ENCODE data around the gene SPAM1. TPM values are rescaled to one million over a fixed set of nuclear protein-coding genes. Genes with fewer than 3 reads are reported as not detected.

Gene SPAM1
- total RNA-seq, 1 donor from 2014 or later, result not detected

DNA sequence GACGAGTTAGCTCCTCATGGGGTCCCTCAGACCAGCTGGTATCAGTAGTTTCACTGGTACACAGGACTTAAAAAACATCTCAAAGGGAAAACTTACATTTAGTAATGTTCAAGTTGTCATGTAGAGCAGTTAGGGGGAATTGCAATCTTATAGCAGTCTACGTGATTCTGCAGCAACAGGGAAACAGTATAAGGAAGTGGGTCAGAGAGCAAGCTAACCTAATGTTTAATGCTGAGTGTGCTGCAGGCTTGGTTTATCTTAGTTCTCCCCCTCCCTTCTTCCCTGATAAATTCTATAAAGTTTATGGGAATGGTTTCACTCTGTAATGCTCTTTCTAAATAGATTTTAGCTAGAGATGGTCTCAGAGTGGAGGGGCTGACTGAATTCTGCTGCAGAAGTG, 11.3 kb downstream of the SPAM1 start:
- DNase-seq (no peak), ATAC-seq (ENCODE audit: low read depth) (no peak)
- peaks cover 7% of the 10 kb centered on the region for H3K9me3 Mint-ChIP-seq
- ChIA-PET CTCF (no interaction called here), POLR2A (no interaction called here)
- no peaks in the 10 kb centered on the region for H3K4me1 Mint-ChIP-seq
- TF ChIP-seq, protein P1, sequence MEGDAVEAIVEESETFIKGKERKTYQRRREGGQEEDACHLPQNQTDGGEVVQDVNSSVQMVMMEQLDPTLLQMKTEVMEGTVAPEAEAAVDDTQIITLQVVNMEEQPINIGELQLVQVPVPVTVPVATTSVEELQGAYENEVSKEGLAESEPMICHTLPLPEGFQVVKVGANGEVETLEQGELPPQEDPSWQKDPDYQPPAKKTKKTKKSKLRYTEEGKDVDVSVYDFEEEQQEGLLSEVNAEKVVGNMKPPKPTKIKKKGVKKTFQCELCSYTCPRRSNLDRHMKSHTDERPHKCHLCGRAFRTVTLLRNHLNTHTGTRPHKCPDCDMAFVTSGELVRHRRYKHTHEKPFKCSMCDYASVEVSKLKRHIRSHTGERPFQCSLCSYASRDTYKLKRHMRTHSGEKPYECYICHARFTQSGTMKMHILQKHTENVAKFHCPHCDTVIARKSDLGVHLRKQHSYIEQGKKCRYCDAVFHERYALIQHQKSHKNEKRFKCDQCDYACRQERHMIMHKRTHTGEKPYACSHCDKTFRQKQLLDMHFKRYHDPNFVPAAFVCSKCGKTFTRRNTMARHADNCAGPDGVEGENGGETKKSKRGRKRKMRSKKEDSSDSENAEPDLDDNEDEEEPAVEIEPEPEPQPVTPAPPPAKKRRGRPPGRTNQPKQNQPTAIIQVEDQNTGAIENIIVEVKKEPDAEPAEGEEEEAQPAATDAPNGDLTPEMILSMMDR (IDR thresholded peaks at IDR 0.05), result no peak
- H3K27me3 Mint-ChIP-seq, result peaks cover 1% of the 10 kb centered on the region
- no peaks in the 10 kb centered on the region for H3K36me3 Mint-ChIP-seq (ENCODE audit: low read depth)
- H3K4me3 Mint-ChIP-seq, result no peak overlapping the region
- no peak overlapping the region for H3K27ac Mint-ChIP-seq
- intact Hi-C loops (cut with micrococcal nuclease), result no loop called here

DNA sequence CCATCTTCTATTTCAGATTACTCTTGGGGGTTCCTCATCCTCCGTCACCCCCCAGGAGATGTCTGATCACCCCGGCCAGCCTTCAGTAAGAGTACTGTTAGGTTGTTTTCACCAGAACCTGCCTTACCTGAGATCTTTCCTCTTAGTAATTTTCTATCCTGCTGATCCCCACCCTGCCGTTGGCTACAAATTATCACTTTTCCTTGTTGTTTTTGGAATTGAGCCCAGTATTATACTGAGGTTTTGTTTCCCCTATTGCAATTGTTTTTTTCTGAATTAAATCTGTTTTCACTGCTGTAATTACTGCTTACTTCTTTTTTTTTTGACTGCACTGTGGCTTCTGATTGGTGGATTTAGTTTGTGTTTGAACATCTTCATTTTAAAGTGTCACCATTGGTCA, 14.7 kb downstream of the SPAM1 start:
- ATAC-seq (ENCODE audit: low read depth), result no peak
- ChIA-PET POLR2A (no interaction called here), CTCF (no interaction called here)
- peaks cover 3% of the 10 kb centered on the region for H3K9me3 Mint-ChIP-seq
- no peaks in the 10 kb centered on the region for H3K4me1 Mint-ChIP-seq
- no peaks in the 10 kb centered on the region for H3K36me3 Mint-ChIP-seq (ENCODE audit: low read depth)
- no peak for DNase-seq
- H3K27me3 Mint-ChIP-seq, result peaks cover 2% of the 10 kb centered on the region
- TF ChIP-seq, protein P1 (IDR thresholded peaks at IDR 0.05), result no peak
- H3K4me3 Mint-ChIP-seq, result no peak overlapping the region
- intact Hi-C loops (cut with micrococcal nuclease), result no loop called here
- H3K27ac Mint-ChIP-seq, result no peak overlapping the region

DNA sequence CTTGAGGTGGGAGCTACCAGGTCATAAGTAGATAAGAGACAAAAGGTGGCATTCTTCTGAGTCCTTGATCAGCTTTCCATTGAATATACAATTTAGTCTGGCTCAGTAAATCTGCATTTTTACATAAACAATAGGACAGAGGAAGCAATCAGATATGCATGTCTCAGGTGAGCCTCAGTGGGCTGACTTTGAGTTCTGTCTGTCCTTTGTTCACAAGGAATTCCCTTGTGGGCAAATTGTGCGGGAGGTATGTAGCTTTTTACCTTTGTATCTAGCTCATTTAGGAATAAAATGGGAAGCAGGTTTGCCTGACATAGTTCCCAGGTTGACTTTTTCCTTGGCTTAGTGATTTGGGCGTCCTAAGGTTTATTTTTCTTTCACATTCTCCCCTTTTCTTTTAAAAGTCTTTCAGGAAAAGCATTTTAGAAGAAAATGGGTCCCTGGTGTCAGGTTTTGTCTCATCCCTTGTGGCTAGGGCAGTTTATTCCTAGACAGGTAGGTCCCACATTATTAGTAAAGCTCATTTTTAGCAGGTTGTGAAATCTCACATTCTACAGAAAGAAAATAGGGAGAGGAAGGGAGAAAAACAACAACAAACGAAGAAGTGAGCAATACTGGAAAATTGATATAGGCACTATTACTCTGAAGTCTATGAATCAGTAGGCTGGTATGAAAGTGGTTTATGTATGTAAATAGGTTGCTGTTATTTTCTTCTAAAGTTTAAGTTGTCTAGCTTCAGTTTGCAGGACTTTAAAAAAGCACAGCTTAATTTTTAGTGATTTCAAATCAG, 16.5 kb downstream of the SPAM1 start:
- Mint-ChIP-seq H3K4me1 (no peaks in the 10 kb centered on the region), H3K27me3 (peaks cover 2% of the 10 kb centered on the region), H3K27ac (no peak overlapping the region), H3K9me3 (no peaks in the 10 kb centered on the region), H3K4me3 (no peak overlapping the region), H3K36me3 (ENCODE audit: low read depth) (no peaks in the 10 kb centered on the region)
- ChIA-PET POLR2A (no interaction called here), CTCF (no interaction called here)
- no peak for DNase-seq
- no peak for ATAC-seq (ENCODE audit: low read depth)
- TF ChIP-seq, protein P1 (IDR thresholded peaks at IDR 0.05), result no peak
- intact Hi-C loops (cut with micrococcal nuclease), result no loop called here

DNA sequence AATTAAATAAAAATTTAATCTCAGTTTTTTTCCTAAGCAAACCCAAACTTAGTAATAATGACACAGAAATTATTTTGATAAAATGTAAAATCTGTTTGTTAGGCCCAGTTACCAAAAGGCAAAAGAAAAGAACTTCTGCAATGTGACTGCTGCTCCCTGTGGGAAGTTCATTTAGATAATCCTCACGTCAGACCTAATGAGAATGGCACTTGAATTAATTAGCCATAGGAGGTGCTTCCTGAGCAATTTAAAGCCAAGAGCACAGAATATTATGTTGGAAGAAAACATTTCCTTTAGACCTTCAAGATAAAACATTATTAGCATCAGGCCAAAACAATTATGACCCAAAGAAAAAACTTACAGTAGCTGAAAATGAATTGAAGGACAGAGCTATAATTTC, 19.4 kb downstream of the SPAM1 start:
- TF ChIP-seq, protein P1 (IDR thresholded peaks at IDR 0.05), result no peak
- no peak overlapping the region for H3K27ac Mint-ChIP-seq
- ChIA-PET CTCF (no interaction called here), POLR2A (no interaction called here)
- no peak for DNase-seq
- H3K36me3 Mint-ChIP-seq (ENCODE audit: low read depth), result no peaks in the 10 kb centered on the region
- no peaks in the 10 kb centered on the region for H3K9me3 Mint-ChIP-seq
- H3K27me3 Mint-ChIP-seq, result peaks cover 2% of the 10 kb centered on the region
- no peak for ATAC-seq (ENCODE audit: low read depth)
- intact Hi-C loops (cut with micrococcal nuclease), result no loop called here
- H3K4me1 Mint-ChIP-seq, result no peaks in the 10 kb centered on the region
- H3K4me3 Mint-ChIP-seq, result no peak overlapping the region

DNA sequence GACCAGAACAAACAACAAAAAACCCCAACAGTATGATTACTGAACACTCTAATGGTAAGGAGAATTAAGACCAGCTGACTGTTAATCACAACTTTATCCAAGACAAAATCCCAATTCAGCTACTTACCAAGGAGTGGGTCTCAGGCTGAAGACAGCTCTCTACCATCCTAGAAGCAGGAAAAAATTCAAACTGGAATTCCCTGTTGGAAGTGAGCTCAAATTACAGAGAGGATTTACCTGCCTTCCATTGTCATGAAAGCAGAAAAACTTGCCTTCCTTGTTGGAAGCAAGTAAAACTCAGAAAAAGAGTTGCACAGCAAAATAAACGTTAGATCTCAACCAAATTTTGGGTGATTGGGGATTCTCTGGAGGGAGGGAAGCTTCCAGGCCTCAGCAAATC, 20.9 kb downstream of the SPAM1 start:
- TF ChIP-seq, protein P1 (IDR thresholded peaks at IDR 0.05), result no peak
- Mint-ChIP-seq H3K4me3 (no peak overlapping the region), H3K4me1 (no peaks in the 10 kb centered on the region), H3K9me3 (peaks cover 4% of the 10 kb centered on the region), H3K27ac (no peak overlapping the region), H3K27me3 (peaks cover 2% of the 10 kb centered on the region), H3K36me3 (ENCODE audit: low read depth) (no peaks in the 10 kb centered on the region)
- no peak for ATAC-seq (ENCODE audit: low read depth)
- intact Hi-C loops (cut with micrococcal nuclease), result no loop called here
- no peak for DNase-seq
- CTCF ChIA-PET, result no interaction called here
- POLR2A ChIA-PET, result no interaction called here

All from activated B cell treated with CpG ODN at 0.5 μM for 24 hours (primary cell).